Neural crest cell (in vitro differentiated cells): ENCODE measurements around the gene KCNA10. TPM values are rescaled to one million over a fixed set of nuclear protein-coding genes. Genes with fewer than 3 reads are reported as not detected.

ENCODE experiments used
- DNase-seq: peaks from one replicate; pipeline ENCODE4 v3.0.0; 2021; ENCODE audit warnings: low read depth, mixed read lengths, low spot score
- H3K27ac Mint-ChIP-seq: one replicate; pipeline ENCODE4 v1.8.0; 2021; ENCODE audit warnings: mild to moderate bottlenecking, mixed read lengths; ENCODE audit not compliant: unreplicated experiment
- H3K27me3 Mint-ChIP-seq: 2 replicates; pipeline ENCODE4 v1.8.0; 2021; ENCODE audit warnings: low read depth, mild to moderate bottlenecking, mixed read lengths
- H3K36me3 Mint-ChIP-seq: 2 replicates; pipeline ENCODE4 v1.8.0; 2021; ENCODE audit warnings: low read depth, mild to moderate bottlenecking, mixed read lengths
- H3K4me1 Mint-ChIP-seq: 2 replicates; pipeline ENCODE4 v1.8.0; 2021; ENCODE audit warnings: mixed read lengths
- H3K4me3 Mint-ChIP-seq: one replicate; pipeline ENCODE4 v1.8.0; 2021; ENCODE audit warnings: mild to moderate bottlenecking, mixed read lengths
- H3K9me3 Mint-ChIP-seq: 2 replicates; pipeline ENCODE4 v1.8.0; 2021; ENCODE audit warnings: mixed read lengths
- total RNA-seq: library from RNA; stranded (reverse); gene quantifications from 2 replicates; pipeline ENCODE4 v1.2.1, GENCODE V29; 2021
- TF ChIP-seq, protein P1 (sequence below): fragments of 200-600 bp; sonication (generic); conservative IDR thresholded peaks from 2 replicates; pipeline ENCODE4 v1.5.0; 2021; ENCODE audit warnings: antibody characterized with exemption, mild to moderate bottlenecking

Gene KCNA10
- total RNA-seq, 1 donor from 2014 or later = not detected

DNA sequence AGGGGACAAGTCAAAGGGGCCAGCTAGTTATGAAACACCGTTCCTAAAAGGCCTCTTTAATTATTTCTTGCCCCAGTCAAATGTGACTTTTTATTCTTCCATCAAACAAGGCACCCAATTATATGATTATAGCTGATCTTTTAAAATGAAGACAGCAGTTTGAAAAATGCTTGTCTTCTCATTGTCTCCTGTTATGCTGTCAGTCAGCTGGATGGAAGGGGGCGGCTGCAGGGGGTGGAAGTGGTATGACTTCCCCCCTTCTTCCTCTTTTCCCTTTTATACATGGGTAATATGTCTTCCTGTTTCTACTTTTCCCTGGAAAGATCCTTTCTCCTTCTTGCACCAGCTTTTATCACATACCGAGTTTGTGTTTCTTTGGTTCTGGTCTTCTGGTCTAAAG, 25.8 kb upstream of the KCNA10 start:
- Mint-ChIP-seq H3K27me3 (peaks cover 50% of the 10 kb centered on the region), H3K9me3 (no peaks in the 10 kb centered on the region), H3K4me3 (no peak overlapping the region), H3K27ac (no peak overlapping the region), H3K4me1 (no peaks in the 10 kb centered on the region), H3K36me3 (no peaks in the 10 kb centered on the region)
- TF ChIP-seq, protein P1, sequence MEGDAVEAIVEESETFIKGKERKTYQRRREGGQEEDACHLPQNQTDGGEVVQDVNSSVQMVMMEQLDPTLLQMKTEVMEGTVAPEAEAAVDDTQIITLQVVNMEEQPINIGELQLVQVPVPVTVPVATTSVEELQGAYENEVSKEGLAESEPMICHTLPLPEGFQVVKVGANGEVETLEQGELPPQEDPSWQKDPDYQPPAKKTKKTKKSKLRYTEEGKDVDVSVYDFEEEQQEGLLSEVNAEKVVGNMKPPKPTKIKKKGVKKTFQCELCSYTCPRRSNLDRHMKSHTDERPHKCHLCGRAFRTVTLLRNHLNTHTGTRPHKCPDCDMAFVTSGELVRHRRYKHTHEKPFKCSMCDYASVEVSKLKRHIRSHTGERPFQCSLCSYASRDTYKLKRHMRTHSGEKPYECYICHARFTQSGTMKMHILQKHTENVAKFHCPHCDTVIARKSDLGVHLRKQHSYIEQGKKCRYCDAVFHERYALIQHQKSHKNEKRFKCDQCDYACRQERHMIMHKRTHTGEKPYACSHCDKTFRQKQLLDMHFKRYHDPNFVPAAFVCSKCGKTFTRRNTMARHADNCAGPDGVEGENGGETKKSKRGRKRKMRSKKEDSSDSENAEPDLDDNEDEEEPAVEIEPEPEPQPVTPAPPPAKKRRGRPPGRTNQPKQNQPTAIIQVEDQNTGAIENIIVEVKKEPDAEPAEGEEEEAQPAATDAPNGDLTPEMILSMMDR = no peak
- DNase-seq = no peak

DNA sequence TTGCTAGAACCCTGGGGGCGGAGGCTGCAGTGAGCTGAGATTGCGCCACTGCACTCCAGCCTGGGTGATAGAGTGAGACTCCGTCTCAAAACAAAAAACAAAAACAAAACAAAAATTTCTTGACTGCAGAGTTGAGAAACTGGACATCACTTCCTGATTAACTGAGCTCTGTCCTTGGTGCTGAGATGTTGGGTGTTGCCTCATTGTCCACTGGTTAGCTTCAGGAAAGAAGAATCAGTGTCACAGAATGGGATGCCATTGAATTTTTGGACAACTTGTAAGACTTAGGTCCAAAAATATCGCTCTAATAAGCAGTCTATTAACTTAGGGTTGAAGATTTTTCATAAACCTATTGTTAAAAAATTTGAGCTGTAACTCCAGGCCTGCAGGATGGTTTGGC, 23.8 kb upstream of the KCNA10 start:
- TF ChIP-seq, protein P1 = no peak
- no peak for DNase-seq
- H3K27ac Mint-ChIP-seq = no peak overlapping the region
- peaks cover 43% of the 10 kb centered on the region for H3K27me3 Mint-ChIP-seq
- no peaks in the 10 kb centered on the region for H3K36me3 Mint-ChIP-seq
- H3K4me3 Mint-ChIP-seq = no peak overlapping the region
- H3K4me1 Mint-ChIP-seq = no peaks in the 10 kb centered on the region
- no peaks in the 10 kb centered on the region for H3K9me3 Mint-ChIP-seq

DNA sequence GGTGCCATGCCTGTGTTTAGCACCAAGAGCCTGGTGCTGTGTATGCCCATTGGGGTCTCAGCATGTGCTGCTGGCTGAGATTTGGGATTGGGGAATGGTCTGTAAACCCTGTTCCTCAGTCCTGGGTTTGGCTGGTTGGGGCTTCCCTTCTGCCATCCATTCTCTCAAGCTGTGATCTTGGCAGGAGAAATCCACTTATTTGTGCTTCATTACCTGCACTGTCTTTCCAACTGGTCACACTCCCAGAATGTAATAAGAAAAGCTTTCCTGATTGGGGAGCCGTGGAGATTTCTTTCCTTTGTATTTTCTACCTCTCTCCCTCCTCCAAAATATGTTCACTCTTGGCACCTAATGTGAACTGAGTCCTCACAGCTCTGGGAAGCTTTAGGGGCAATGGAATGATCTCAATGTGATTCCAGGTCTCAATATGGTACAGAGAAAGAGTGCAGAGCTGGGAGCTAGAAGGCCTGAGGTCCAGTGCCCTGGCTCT, 23.0 kb upstream of the KCNA10 start:
- no peak for DNase-seq
- H3K4me3 Mint-ChIP-seq = no peak overlapping the region
- H3K9me3 Mint-ChIP-seq = no peaks in the 10 kb centered on the region
- peaks cover 46% of the 10 kb centered on the region for H3K27me3 Mint-ChIP-seq
- H3K4me1 Mint-ChIP-seq = no peaks in the 10 kb centered on the region
- no peaks in the 10 kb centered on the region for H3K36me3 Mint-ChIP-seq
- TF ChIP-seq, protein P1 = no peak
- H3K27ac Mint-ChIP-seq = no peak overlapping the region

DNA sequence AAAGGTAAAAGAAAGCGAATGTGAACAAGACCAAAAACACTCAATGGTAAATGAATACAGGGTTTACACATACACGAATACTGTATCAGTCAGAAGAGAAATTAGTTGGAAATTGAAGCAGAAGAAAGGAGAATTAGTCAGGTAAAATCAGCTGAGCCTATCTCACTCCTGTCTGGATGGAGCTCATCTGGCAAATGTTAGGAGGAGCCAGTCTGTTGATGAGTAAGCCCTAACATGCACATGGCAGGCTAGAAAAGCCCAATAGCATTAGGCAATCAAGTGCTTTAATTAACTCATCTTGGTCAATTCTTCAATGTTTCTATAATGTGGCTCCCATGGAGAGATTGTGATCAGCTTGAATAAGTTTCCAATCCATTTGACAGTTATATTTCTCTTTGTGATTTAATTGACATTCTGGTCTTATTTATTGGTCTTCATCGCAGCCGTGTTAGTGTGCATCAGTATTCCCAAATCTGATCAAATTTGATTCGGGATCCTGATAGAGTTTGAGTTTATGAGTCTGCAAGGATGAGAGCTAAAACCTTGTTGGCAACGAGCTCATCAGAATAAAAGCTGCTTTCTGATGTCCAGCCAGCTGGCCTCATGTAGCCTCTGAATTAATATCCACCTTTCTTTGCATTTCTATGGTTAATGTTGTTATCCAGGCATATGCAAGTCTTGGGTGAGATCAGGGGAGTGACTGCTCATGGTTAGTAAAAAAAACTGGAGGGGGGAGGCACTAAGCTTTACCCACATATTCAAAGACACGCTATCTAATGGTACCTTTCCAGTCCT, 22.1 kb upstream of the KCNA10 start:
- DNase-seq = no peak
- no peaks in the 10 kb centered on the region for H3K9me3 Mint-ChIP-seq
- H3K36me3 Mint-ChIP-seq = no peaks in the 10 kb centered on the region
- H3K27ac Mint-ChIP-seq = no peak overlapping the region
- no peaks in the 10 kb centered on the region for H3K4me1 Mint-ChIP-seq
- peaks cover 41% of the 10 kb centered on the region for H3K27me3 Mint-ChIP-seq
- TF ChIP-seq, protein P1 = no peak
- no peak overlapping the region for H3K4me3 Mint-ChIP-seq

DNA sequence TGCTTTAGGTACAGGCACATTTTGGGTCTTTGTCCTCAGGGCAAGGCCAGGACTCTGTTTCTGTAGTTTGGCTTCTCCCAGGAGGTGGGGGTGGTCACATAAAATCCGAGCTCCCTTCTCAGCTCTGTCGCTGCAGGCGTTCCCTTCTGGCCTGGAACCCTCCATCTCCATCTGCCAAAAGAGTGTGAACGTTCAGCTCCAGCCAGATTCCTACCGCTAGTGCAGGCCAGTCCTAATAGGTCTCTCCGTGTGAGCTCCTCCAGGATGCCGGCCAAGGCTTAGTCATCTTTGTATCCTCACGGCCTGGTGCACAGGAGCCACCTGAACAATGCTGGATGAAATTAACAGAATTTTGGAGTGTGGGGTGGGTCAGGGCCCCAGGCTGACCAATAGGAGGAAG, 19.9 kb upstream of the KCNA10 start:
- Mint-ChIP-seq H3K27ac (no peak overlapping the region), H3K9me3 (no peaks in the 10 kb centered on the region), H3K36me3 (no peaks in the 10 kb centered on the region), H3K4me3 (no peak overlapping the region), H3K27me3 (peaks cover 42% of the 10 kb centered on the region), H3K4me1 (no peaks in the 10 kb centered on the region)
- TF ChIP-seq, protein P1 = no peak
- no peak for DNase-seq
